Liver (tissue), 3 donors: Measurements from ENCODE around the gene CNTN1.

Source experiments
- GABPA ChIP-seq, 2 donors: IDR thresholded peaks in 1 of 2; conservative IDR thresholded peaks in 1 of 2; 2 replicates each; pipeline ENCODE4 v1.6.1; 2016; ENCODE audit warnings: antibody characterized with exemption in 2 of 2, mild to moderate bottlenecking in 1 of 2, moderate library complexity in 1 of 2
- RAD21 ChIP-seq, 2 donors: IDR thresholded peaks; 2 replicates each; pipeline ENCODE4 v1.6.1; 2016; ENCODE audit warnings: antibody characterized with exemption in 2 of 2, mild to moderate bottlenecking in 2 of 2
- TF ChIP-seq, protein P1 (sequence below): fragments of 150-350 bp; IDR thresholded peaks from 2 replicates; pipeline ENCODE4 v1.5.1; 2017; ENCODE audit warnings: improper control_type of control experiment, low read depth, low read length; ENCODE audit not compliant: missing input control
- donor health status: healthy.
- donor health status: healthy.

DNA sequence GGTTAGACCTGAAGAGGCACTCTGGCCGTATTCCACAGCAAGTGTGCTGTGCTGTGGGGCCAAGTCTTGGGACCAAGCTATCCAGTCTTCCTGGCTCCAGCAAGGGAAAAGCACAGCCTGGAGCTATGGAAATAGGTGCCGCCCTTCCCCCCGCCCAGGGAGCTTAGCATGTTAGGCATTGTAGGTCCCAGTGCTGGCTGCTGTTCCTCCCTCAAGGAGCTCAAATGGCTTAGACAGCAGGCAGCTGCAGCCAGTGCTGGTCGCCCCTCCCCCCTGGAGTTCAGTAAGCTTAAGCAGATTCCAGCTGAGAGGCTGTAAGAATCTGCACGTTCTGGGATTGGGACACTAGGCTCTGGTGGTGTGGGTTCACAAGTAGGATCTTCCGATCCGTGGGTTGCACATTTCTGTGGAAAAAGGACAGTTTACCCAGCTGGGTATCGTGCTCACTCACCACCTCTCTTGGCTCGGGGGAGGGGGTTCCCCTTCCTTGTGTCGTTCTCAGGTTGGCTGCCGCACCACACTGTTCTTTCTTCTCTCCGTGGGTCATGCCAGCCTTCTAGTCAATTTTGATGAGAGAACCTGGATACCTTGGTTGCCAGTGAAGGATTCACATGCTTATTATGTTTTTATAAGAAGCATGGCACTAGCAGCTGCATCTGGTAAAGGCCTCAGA, 127.3 kb downstream of the CNTN1 start:
- TF ChIP-seq, protein P1, sequence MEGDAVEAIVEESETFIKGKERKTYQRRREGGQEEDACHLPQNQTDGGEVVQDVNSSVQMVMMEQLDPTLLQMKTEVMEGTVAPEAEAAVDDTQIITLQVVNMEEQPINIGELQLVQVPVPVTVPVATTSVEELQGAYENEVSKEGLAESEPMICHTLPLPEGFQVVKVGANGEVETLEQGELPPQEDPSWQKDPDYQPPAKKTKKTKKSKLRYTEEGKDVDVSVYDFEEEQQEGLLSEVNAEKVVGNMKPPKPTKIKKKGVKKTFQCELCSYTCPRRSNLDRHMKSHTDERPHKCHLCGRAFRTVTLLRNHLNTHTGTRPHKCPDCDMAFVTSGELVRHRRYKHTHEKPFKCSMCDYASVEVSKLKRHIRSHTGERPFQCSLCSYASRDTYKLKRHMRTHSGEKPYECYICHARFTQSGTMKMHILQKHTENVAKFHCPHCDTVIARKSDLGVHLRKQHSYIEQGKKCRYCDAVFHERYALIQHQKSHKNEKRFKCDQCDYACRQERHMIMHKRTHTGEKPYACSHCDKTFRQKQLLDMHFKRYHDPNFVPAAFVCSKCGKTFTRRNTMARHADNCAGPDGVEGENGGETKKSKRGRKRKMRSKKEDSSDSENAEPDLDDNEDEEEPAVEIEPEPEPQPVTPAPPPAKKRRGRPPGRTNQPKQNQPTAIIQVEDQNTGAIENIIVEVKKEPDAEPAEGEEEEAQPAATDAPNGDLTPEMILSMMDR, result no peak
- TF ChIP-seq GABPA (IDR thresholded peaks at IDR 0.05 in 1 of 2, conservative IDR thresholded peaks at IDR 0.05 in 1 of 2), result no peak
- TF ChIP-seq RAD21 (IDR thresholded peaks at IDR 0.05), result no peak
